Cardiac fibroblast (primary cell): ENCODE measurements around the gene CNTNAP2.

Experiments used
- DNase-seq, 2 donors: peaks; one replicate each; pipeline versions ENCODE4 v3.0.0 to v3.0.0-alpha.2; 2010; ENCODE audit warnings: low read depth in 2 of 2
- H3K4me3 ChIP-seq, 2 donors: replicated peaks in 1 of 2; 1 replicate in 1 of 2; 2 replicates in 1 of 2; pipeline ENCODE4 v1.5.1; 2011; ENCODE audit warnings: low read depth in 2 of 2, low read length in 2 of 2, mild to moderate bottlenecking in 2 of 2, moderate library complexity in 1 of 2
- CTCF ChIP-seq: IDR thresholded peaks from one replicate; pipeline ENCODE4 v1.5.1; 2011; ENCODE audit warnings: low read depth, mild to moderate bottlenecking, low read length, inconsistent platforms

CNTNAP2 gene

GRCh38 chr7:148397551-148397950 lies 2280.9 kb downstream of the CNTNAP2 start:
- H3K4me3 ChIP-seq = no peak overlapping the region
- no peak for DNase-seq
- no peak for TF ChIP-seq CTCF

- TF ChIP-seq CTCF = no peak
- DNase-seq = no peak
- H3K4me3 ChIP-seq = no peak overlapping the region
Measured at GRCh38 chr7:148397985-148398384, 2281.4 kb downstream of the CNTNAP2 start.

GRCh38 chr7:148398844-148399365 lies 2282.3 kb downstream of the CNTNAP2 start:
- no peak overlapping the region for H3K4me3 ChIP-seq
- TF ChIP-seq CTCF = no peak
- DNase-seq = no peak

- no peak for TF ChIP-seq CTCF
- H3K4me3 ChIP-seq = no peak overlapping the region
- no peak for DNase-seq
Measured at GRCh38 chr7:148400101-148400500, 2283.5 kb downstream of the CNTNAP2 start.

GRCh38 chr7:148402159-148402558 lies 2285.6 kb downstream of the CNTNAP2 start:
- TF ChIP-seq CTCF = no peak
- no peak overlapping the region for H3K4me3 ChIP-seq
- no peak for DNase-seq

- DNase-seq = no peak
- no peak overlapping the region for H3K4me3 ChIP-seq
- no peak for TF ChIP-seq CTCF
Measured at GRCh38 chr7:148403466-148403993, 2286.9 kb downstream of the CNTNAP2 start.

GRCh38 chr7:148408307-148408706 lies 2291.7 kb downstream of the CNTNAP2 start:
- no peak overlapping the region for H3K4me3 ChIP-seq
- TF ChIP-seq CTCF = no peak
- DNase-seq = no peak
